Fibroblast of mammary gland (primary cell): ENCODE results near the gene IGFLR1.
A peak's percentile ranks its signal among the peaks of the same experiment; 100 is the strongest.

Source experiments
- DNase-seq: peaks from one replicate; pipeline ENCODE4 v3.0.0-alpha.2; 2010; ENCODE audit warnings: low read depth
- H3K4me3 ChIP-seq: 2 replicates; pipeline ENCODE4 v1.5.1; 2011; ENCODE audit warnings: low read depth, mild to moderate bottlenecking, low read length, moderate library complexity; ENCODE audit not compliant: control insufficient read depth
- CTCF ChIP-seq: conservative IDR thresholded peaks from 2 replicates; pipeline ENCODE4 v1.5.1; 2011; ENCODE audit warnings: low read depth, low read length, inconsistent platforms; ENCODE audit not compliant: control insufficient read depth, insufficient read depth

Gene IGFLR1

GRCh38 chr19:35742121-35742724 lies at the start of gene IGFLR1:
IGFLR1 (minus strand) TSS chr19:35742452; CDS start chr19:35741180, 1,272 bp downstream.
- no peak for DNase-seq
- no peak for TF ChIP-seq CTCF
- H3K4me3 ChIP-seq: no peak within 1 kb of the TSS

GRCh38 chr19:35791814-35792279 lies 49.6 kb upstream of the IGFLR1 start:
- no peak for TF ChIP-seq CTCF
- H3K4me3 ChIP-seq: no peak overlapping the region
- no peak for DNase-seq

- no peak for DNase-seq
- no peak overlapping the region for H3K4me3 ChIP-seq
- peak; percentile 5 for TF ChIP-seq CTCF
Observed at GRCh38 chr19:35790981-35791813, 48.9 kb upstream of the IGFLR1 start.

GRCh38 chr19:35789978-35790944 lies 48.0 kb upstream of the IGFLR1 start:
- no peak for TF ChIP-seq CTCF
- H3K4me3 ChIP-seq: no peak overlapping the region
- DNase-seq: no peak

GRCh38 chr19:35789195-35789977 lies 47.1 kb upstream of the IGFLR1 start:
- no peak overlapping the region for H3K4me3 ChIP-seq
- no peak for DNase-seq
- TF ChIP-seq CTCF: no peak
